ENCODE results near the gene RRBP1. TPM values are rescaled to one million over a fixed set of nuclear protein-coding genes. Genes with fewer than 3 reads are reported as not detected.

Gene RRBP1
- total RNA-seq, 1 donor from 2014 or later = 312 TPM

DNA sequence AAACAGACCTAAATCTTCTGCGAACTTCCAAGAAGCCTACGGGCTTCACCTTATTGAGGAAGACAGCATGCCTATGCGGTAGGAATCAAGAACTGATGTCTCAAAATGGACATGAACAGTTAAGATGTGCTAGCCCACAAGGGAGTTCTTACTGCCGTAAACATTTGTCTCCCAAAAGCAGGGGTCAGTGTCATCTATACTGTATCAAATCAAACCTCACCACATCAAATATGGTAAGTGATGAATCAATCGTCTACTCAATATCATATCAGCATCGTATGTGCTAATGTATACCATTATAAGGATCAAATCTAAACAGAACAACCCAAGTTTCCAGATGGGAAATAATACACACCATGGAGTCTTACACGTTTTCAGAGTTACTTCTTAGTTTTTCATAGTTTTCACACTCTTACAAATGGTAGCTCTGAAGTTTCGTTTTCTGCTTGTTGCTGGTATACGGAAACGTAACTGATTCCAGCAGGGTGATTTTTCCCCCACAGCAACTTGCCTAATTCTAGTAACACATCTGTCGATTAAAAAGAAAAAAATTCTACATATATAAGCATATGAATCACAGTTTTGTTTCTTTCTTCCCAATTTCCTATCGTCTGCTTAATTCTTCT is 12.6 kb downstream of the RRBP1 start:
- H3K4me3 Mint-ChIP-seq (ENCODE audit: unreplicated experiment) = no peak overlapping the region
- H3K27ac Mint-ChIP-seq (ENCODE audit: unreplicated experiment) = no peak overlapping the region
- H3K27me3 Mint-ChIP-seq (ENCODE audit: unreplicated experiment) = no peaks in the 10 kb centered on the region
- no peak for TF ChIP-seq CTCF (IDR thresholded peaks at IDR 0.05)
- peaks cover 68% of the 10 kb centered on the region for H3K4me1 Mint-ChIP-seq (ENCODE audit: unreplicated experiment)
- DNase-seq (ENCODE audit: extremely low spot score, unreplicated experiment) = no peak
- H3K9me3 Mint-ChIP-seq (ENCODE audit: unreplicated experiment) = no peaks in the 10 kb centered on the region
- peaks cover 26% of the 10 kb centered on the region for H3K36me3 Mint-ChIP-seq (ENCODE audit: unreplicated experiment)

- DNase-seq (ENCODE audit: extremely low spot score, unreplicated experiment) = no peak
- Mint-ChIP-seq H3K27ac (ENCODE audit: unreplicated experiment) (peak overlapping the region; percentile 65), H3K36me3 (ENCODE audit: unreplicated experiment) (peaks cover 26% of the 10 kb centered on the region), H3K4me3 (ENCODE audit: unreplicated experiment) (no peak overlapping the region), H3K27me3 (ENCODE audit: unreplicated experiment) (no peaks in the 10 kb centered on the region), H3K9me3 (ENCODE audit: unreplicated experiment) (no peaks in the 10 kb centered on the region), H3K4me1 (ENCODE audit: unreplicated experiment) (peaks cover 71% of the 10 kb centered on the region)
- TF ChIP-seq CTCF (IDR thresholded peaks at IDR 0.05) = no peak
Measured at GRCh38 chr20:17668432-17668831, 13.6 kb downstream of the RRBP1 start.

- Mint-ChIP-seq H3K4me1 (ENCODE audit: unreplicated experiment) (peaks cover 77% of the 10 kb centered on the region), H3K27ac (ENCODE audit: unreplicated experiment) (peak overlapping the region; percentile 40)
- DNase-seq (ENCODE audit: extremely low spot score, unreplicated experiment) = no peak
Measured at GRCh38 chr20:17667445-17667844, 14.6 kb downstream of the RRBP1 start.

GRCh38 chr20:17666481-17666880 is 15.6 kb downstream of the RRBP1 start:
- Mint-ChIP-seq H3K27ac (ENCODE audit: unreplicated experiment) (peak overlapping the region; percentile 40), H3K9me3 (ENCODE audit: unreplicated experiment) (no peaks in the 10 kb centered on the region), H3K36me3 (ENCODE audit: unreplicated experiment) (peaks cover 23% of the 10 kb centered on the region), H3K27me3 (ENCODE audit: unreplicated experiment) (no peaks in the 10 kb centered on the region), H3K4me3 (ENCODE audit: unreplicated experiment) (no peak overlapping the region), H3K4me1 (ENCODE audit: unreplicated experiment) (peaks cover 82% of the 10 kb centered on the region)
- TF ChIP-seq CTCF (IDR thresholded peaks at IDR 0.05) = no peak
- DNase-seq (ENCODE audit: extremely low spot score, unreplicated experiment) = no peak

More at GRCh38 chr20:17667445-17667844, 14.6 kb downstream of the RRBP1 start:
- no peaks in the 10 kb centered on the region for H3K27me3 Mint-ChIP-seq (ENCODE audit: unreplicated experiment)
- no peak for TF ChIP-seq CTCF (IDR thresholded peaks at IDR 0.05)
- no peak overlapping the region for H3K4me3 Mint-ChIP-seq (ENCODE audit: unreplicated experiment)
- no peaks in the 10 kb centered on the region for H3K9me3 Mint-ChIP-seq (ENCODE audit: unreplicated experiment)
- peaks cover 23% of the 10 kb centered on the region for H3K36me3 Mint-ChIP-seq (ENCODE audit: unreplicated experiment)

DNA sequence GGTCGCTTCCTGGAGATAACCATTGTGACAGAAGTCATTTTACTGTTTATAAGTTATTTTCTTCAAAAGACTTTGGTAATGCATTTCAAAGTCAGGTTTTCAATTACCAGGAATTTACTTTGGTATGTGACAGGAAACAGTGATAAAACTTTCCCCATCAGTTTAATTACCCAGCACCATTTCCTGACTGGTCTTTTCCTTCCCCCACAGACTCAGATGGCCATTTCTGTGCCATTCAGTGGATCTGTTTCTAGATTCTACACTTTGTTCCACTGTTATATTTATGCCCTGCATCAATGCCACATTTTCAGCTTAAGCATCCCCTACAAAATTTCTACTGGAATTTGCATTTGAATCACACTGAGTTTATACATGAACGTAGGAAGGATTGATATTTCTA is 16.3 kb downstream of the RRBP1 start:
- Mint-ChIP-seq H3K4me1 (ENCODE audit: unreplicated experiment) (peaks cover 86% of the 10 kb centered on the region), H3K36me3 (ENCODE audit: unreplicated experiment) (peaks cover 17% of the 10 kb centered on the region)

More for the DNA sequence above, 16.3 kb downstream of the RRBP1 start:
- no peak for DNase-seq (ENCODE audit: extremely low spot score, unreplicated experiment)
- no peak for TF ChIP-seq CTCF (IDR thresholded peaks at IDR 0.05)
- peak overlapping the region; percentile 52 for H3K27ac Mint-ChIP-seq (ENCODE audit: unreplicated experiment)
- H3K9me3 Mint-ChIP-seq (ENCODE audit: unreplicated experiment) = no peaks in the 10 kb centered on the region
- no peaks in the 10 kb centered on the region for H3K27me3 Mint-ChIP-seq (ENCODE audit: unreplicated experiment)
- no peak overlapping the region for H3K4me3 Mint-ChIP-seq (ENCODE audit: unreplicated experiment)
